ENCODE data around the gene FAM3B.

Gene FAM3B

GRCh38 chr21:41397471-41397891 lies 80.9 kb downstream of the FAM3B start:
- DNase-seq (ENCODE audit: low spot score) = no peak

GRCh38 chr21:41398251-41398650 lies 81.7 kb downstream of the FAM3B start:
- no peak for DNase-seq (ENCODE audit: low spot score)

GRCh38 chr21:41398831-41399230 lies 82.2 kb downstream of the FAM3B start:
- no peak for DNase-seq (ENCODE audit: low spot score)

- no peak for DNase-seq (ENCODE audit: low spot score)
Observed at GRCh38 chr21:41399246-41399800, 82.7 kb downstream of the FAM3B start.

- no peak for DNase-seq (ENCODE audit: low spot score)
Observed at GRCh38 chr21:41402231-41402630, 85.6 kb downstream of the FAM3B start.

- no peak for DNase-seq (ENCODE audit: low spot score)
Observed at GRCh38 chr21:41402796-41403195, 86.2 kb downstream of the FAM3B start.

GRCh38 chr21:41403331-41403730 lies 86.7 kb downstream of the FAM3B start:
- DNase-seq (ENCODE audit: low spot score) = no peak

- DNase-seq (ENCODE audit: low spot score) = no peak
Observed at GRCh38 chr21:41403966-41404365, 87.4 kb downstream of the FAM3B start.

GRCh38 chr21:41405321-41405720 lies 88.7 kb downstream of the FAM3B start:
- no peak for DNase-seq (ENCODE audit: low spot score)

GRCh38 chr21:41406340-41406739 lies 89.7 kb downstream of the FAM3B start:
- DNase-seq (ENCODE audit: low spot score) = no peak
